HG03565 (cell line): ENCODE data around the gene ATP6V1F.

Experiments used
- ATAC-seq: cut with Tn5 transposase; IDR thresholded peaks from one replicate; pipeline ENCODE4 v1.9.1; 2021; ENCODE audit warnings: mild to moderate bottlenecking, moderate library complexity; ENCODE audit not compliant: unreplicated experiment

ATP6V1F gene

DNA sequence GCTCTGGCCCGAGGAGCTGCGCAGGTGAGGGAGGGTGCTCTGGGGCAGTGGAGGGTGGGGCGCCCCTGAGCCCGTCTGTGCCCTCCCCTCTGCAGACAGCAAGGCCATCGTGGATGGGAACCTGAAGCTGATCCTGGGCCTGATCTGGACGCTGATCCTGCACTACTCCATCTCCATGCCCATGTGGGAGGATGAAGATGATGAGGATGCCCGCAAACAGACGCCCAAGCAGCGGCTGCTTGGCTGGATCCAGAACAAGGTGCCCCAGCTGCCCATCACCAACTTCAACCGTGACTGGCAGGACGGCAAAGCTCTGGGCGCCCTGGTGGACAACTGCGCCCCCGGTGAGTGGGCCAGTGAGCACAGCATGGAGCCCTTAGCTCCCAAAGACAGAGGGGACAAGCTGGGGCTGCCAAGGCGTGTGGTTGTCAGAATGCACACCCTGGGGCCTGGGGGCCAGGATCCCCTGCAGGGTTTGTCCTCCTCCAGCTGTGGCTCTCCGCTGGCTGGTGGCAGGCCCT is 27.4 kb upstream of the ATP6V1F start:
- no peak for ATAC-seq

GRCh38 chr7:128835790-128836641 is 26.6 kb upstream of the ATP6V1F start:
- no peak for ATAC-seq

DNA sequence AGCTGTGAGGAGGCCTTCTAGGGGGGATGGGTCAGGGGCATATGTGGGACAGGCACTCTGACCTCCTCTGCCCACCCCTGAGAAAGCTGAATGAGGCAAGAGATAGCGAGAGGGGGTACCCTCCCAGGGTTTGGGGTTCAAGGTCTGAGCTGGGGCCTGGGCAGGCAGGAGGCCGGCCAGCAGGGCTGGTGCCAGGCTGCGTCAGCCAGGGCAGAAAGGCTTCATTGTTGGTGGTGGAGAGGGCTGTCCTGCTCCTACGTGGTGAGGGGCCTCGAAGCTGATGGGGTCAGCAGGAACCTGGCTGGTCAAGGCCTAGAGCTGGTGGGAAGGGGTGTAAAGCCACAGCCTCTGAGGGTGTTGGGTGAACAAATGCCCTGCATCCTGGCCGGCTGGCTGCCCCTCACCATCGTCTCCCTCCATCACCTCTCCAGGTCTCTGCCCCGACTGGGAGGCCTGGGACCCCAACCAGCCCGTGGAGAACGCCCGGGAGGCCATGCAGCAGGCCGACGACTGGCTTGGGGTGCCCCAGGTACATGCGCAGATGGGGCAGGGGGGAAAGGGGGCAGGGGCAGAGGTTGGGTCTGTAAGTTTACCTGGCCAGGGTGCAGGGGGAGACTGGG is 25.8 kb upstream of the ATP6V1F start:
- ATAC-seq, result no peak

DNA sequence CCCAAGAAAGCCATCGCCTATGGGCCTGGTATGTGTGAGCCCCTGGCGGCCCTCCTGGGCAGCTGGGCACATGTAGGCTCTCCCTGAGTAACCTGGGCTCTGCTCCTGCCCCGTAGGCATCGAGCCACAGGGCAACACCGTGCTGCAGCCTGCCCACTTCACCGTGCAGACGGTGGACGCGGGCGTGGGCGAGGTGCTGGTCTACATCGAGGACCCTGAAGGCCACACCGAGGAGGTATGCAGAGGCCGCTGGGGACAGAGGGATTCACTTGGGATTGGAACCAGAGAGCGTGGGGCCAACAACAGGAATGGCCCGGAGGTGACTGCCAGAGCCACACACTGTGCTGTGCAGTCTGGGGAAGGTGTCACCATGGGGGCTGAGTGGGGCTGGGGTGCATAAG is 25.1 kb upstream of the ATP6V1F start:
- no peak for ATAC-seq

DNA sequence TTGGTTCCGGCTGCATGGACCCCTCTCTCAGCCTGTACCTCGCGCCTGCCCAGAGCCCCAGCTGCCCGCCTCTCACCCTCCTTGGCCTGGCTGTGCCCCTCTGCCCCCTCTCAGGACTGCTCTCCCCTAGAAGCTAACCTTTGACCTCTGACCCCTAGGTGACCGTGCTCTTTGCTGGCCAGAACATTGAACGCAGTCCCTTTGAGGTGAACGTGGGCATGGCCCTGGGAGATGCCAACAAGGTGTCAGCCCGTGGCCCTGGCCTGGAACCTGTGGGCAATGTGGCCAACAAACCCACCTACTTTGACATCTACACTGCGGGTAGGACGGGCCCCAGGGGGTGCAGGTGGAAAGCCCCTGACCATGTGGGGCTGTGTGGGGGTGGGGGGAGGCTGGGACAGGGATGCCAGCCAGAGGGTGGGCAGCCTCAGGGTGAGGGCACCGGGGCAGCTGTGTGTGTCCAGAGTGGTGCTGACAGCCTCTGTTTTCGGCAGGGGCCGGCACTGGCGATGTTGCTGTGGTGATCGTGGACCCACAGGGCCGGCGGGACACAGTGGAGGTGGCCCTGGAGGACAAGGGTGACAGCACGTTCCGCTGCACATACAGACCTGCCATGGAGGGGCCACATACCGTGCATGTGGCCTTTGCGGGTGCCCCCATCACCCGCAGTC is 24.4 kb upstream of the ATP6V1F start:
- ATAC-seq, result no peak

GRCh38 chr7:128838981-128839731 is 23.5 kb upstream of the ATP6V1F start:
- ATAC-seq, result no peak

DNA sequence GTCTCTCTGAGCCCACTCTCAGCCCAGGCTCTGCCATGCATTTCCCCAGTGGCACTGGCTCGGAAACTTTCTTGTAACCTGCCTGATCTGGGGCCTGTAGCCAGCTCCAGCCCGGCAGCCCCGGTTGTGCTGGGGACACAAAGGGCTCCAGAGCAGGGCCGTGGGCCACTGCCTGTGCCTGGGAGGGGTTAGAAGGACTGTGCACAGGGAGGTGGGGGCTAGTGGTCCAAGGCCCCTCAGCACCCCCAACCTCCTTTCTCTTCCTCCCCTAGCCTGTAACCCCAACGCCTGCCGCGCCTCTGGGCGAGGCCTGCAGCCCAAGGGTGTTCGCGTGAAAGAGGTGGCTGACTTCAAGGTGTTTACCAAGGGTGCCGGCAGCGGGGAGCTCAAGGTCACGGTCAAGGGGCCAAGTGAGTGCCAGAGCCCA is 22.9 kb upstream of the ATP6V1F start:
- no peak for ATAC-seq

GRCh38 chr7:128840326-128841170 is 22.1 kb upstream of the ATP6V1F start:
- ATAC-seq, result no peak

DNA sequence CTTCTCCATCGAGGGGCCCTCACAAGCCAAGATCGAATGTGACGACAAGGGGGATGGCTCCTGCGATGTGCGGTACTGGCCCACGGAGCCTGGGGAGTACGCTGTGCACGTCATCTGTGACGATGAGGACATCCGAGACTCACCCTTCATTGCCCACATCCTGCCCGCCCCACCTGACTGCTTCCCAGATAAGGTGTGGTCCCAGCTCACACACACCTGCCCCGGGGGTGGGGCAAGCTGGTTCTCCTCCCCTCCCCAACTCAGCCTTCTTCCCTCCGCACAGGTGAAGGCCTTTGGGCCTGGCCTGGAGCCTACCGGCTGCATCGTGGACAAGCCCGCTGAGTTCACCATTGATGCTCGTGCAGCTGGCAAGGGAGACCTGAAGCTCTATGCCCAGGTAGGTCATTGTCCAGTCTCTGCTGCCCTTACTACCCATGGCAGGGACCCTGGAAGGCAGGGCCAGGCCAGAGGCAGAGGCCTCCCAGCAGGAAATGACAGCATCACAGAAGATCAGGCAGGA is 21.4 kb upstream of the ATP6V1F start:
- ATAC-seq, result no peak

DNA sequence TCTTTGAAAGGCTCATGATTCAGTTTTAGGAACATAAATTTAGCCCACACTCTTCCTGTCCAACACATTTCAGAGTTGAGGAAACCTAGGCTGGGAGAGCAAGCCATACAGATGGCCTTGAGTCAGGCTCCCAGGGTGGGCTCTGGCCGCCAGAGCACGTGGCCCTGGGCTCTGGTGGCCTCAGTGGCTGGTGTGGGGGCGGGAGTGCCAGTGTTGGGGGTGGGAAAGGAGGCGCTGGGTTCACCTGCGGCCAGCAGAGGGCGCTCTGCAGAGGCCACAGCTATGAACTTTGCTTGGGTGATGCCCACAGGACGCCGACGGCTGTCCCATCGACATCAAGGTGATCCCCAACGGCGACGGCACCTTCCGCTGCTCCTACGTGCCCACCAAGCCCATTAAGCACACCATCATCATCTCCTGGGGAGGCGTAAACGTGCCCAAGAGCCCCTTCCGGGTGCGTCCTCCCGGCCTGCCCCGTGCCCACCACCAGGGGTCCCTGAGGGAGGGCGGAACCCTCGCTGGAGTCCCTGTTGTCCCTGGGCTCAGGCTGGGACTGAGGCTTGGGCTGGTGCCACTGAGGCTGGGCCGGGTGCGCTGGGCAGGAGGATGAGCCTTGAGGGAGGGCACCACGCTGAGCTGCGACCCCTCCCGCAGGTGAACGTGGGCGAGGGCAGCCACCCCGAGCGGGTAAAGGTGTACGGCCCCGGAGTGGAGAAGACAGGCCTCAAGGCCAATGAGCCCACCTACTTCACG is 20.6 kb upstream of the ATP6V1F start:
- ATAC-seq, result no peak

GRCh38 chr7:128842674-128843641 is 19.7 kb upstream of the ATP6V1F start:
- no peak for ATAC-seq

DNA sequence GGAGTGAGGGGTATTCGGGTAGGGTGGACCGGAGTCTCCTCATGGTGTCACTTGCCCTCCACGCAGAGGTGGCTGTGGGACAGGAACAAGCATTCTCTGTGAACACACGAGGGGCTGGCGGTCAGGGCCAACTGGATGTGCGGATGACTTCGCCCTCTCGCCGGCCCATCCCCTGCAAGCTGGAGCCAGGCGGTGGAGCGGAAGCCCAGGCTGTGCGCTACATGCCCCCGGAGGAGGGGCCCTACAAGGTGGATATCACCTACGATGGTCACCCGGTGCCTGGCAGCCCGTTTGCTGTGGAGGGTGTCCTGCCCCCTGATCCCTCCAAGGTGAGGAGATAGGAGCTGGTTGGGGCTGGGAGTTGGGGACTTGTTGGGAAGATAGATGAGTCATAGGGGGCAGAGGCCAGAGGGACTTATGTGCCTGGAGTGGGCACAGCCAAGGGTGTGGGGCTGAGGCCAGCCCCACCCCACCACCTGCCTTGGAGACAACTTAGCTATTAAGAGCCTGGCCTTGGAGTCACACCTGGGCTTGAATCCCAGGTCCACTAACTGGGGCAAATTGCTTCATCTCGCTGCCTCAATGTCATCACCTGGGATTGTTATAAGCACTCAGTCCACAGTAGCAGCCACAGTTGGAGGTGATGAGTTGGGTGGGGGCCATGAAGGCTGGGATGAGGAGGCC is 18.6 kb upstream of the ATP6V1F start:
- no peak for ATAC-seq

- no peak for ATAC-seq
Observed at GRCh38 chr7:128844777-128845311, 17.8 kb upstream of the ATP6V1F start.

DNA sequence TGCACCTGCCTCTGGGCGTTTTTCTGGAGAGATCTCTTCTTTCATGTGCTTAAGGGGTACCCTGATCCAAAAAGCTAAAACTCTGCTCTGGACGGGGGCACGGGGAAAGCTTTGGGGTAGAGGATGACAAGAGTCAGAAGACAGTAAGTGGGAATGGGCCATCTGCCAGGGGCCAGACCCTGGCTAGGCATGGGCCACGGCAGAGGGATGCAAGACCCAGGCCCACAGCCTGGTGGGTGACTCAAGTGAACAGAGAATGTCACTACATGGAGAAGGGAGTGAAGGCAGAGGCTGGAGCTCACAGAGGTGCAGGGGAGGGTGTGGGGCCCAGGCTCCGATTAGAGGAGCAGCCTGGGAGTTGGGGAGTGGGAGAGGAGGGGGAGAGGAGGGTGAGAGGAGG is 17.2 kb upstream of the ATP6V1F start:
- ATAC-seq, result no peak

DNA sequence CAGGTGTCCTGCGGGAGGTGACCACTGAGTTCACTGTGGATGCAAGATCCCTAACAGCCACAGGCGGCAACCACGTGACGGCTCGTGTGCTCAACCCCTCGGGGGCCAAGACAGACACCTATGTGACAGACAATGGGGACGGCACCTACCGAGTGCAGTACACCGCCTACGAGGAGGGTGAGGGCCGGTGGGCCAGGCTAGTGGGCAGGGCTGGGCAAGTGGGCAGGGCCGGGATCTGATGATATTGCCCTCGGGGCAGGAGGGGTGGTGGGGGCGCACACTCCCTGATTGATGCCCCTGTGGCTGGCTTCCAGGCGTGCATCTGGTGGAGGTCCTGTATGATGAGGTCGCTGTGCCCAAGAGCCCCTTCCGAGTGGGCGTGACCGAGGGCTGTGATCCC is 16.7 kb upstream of the ATP6V1F start:
- ATAC-seq, result no peak

DNA sequence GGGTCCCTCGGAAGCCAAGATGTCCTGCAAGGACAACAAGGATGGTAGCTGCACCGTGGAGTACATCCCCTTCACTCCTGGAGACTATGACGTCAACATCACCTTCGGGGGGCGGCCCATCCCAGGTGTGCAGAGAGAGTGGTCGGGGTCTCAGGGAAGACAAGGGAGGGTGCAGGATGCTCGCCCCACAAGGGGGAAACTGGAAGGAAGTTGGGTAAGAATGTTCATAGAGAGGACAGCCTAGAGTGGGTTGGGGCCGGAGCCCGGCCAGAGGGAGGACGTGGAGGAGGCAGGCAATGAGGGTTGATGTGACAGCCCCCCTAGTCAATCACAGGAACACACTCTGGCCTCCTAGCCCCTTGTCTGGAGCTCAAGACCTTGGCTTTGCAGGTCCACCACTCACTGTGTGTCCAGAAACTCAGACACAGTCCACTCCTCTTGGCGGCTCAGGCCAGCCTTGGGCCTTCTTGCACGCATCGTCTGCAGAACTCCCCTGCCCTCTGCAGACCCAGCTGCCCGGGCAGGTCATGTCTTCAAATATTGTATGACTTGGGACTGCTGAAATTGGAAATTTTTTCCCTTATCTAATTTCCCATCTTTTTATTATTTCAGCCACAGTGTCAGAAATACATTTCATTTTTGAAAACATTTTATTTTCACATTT is 15.7 kb upstream of the ATP6V1F start:
- ATAC-seq, result no peak
